ENCODE measurements around the gene ECHS1. TPM values are rescaled to one million over a fixed set of nuclear protein-coding genes. Genes with fewer than 3 reads are reported as not detected.

Gene ECHS1
- polyA plus RNA-seq, 1 donor from 2014 or later, result 122 TPM

GRCh38 chr10:133334503-133335245 lies 38.5 kb downstream of the ECHS1 start:
- Histone ChIP-seq H3K9me3 (ENCODE audit: low read length) (peaks cover 5% of the 10 kb centered on the region), H3K27ac (ENCODE audit: low read length) (no peak overlapping the region), H3K36me3 (ENCODE audit: insufficient read depth, low read length) (no peaks in the 10 kb centered on the region), H2AFZ (ENCODE audit: low read depth, low read length) (no peak overlapping the region), H3K4me3 (ENCODE audit: low read length) (peak overlapping the region; percentile 65), H3K27me3 (ENCODE audit: insufficient read depth, low read depth, low read length) (peaks cover 26% of the 10 kb centered on the region), H4K20me1 (ENCODE audit: insufficient read depth) (no peaks in the 10 kb centered on the region), H3K4me2 (ENCODE audit: low read length) (no peak overlapping the region), H3K79me2 (replicated peaks; ENCODE audit: insufficient read depth, low read length) (no peaks in the 10 kb centered on the region), H3F3A (ENCODE audit: insufficient read depth, low read length, poor library complexity, severe bottlenecking) (no peaks in the 10 kb centered on the region), H3K9me2 (ENCODE audit: insufficient read depth, low read length) (no peaks in the 10 kb centered on the region), H3K9ac (ENCODE audit: low read length) (no peak overlapping the region)
- TF ChIP-seq REST (IDR thresholded peaks at IDR 0.05; ENCODE audit: borderline replicate concordance) (no peak), SMC3 (conservative IDR thresholded peaks at IDR 0.05; ENCODE audit: poor library complexity) (no peak), POLR2AphosphoS5 (IDR thresholded peaks at IDR 0.05) (no peak), MXI1 (conservative IDR thresholded peaks at IDR 0.05; ENCODE audit: poor library complexity, severe bottlenecking) (no peak), TAF1 (IDR thresholded peaks at IDR 0.05; ENCODE audit: low read depth) (no peak), EP300 (conservative IDR thresholded peaks at IDR 0.05; ENCODE audit: poor library complexity, severe bottlenecking) (no peak), RAD21 (conservative IDR thresholded peaks at IDR 0.05) (no peak), EZH2 (IDR thresholded peaks at IDR 0.05; ENCODE audit: borderline replicate concordance, insufficient read depth, low read length, poor library complexity, severe bottlenecking) (no peak)
- TF ChIP-seq, protein P1, sequence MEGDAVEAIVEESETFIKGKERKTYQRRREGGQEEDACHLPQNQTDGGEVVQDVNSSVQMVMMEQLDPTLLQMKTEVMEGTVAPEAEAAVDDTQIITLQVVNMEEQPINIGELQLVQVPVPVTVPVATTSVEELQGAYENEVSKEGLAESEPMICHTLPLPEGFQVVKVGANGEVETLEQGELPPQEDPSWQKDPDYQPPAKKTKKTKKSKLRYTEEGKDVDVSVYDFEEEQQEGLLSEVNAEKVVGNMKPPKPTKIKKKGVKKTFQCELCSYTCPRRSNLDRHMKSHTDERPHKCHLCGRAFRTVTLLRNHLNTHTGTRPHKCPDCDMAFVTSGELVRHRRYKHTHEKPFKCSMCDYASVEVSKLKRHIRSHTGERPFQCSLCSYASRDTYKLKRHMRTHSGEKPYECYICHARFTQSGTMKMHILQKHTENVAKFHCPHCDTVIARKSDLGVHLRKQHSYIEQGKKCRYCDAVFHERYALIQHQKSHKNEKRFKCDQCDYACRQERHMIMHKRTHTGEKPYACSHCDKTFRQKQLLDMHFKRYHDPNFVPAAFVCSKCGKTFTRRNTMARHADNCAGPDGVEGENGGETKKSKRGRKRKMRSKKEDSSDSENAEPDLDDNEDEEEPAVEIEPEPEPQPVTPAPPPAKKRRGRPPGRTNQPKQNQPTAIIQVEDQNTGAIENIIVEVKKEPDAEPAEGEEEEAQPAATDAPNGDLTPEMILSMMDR (IDR thresholded peaks at IDR 0.05; ENCODE audit: poor library complexity, severe bottlenecking), result no peak

- H3F3A ChIP-seq (ENCODE audit: insufficient read depth, low read length, poor library complexity, severe bottlenecking), result no peaks in the 10 kb centered on the region
- no peak overlapping the region for H2AFZ ChIP-seq (ENCODE audit: low read depth, low read length)
- H3K9me3 ChIP-seq (ENCODE audit: low read length), result peaks cover 5% of the 10 kb centered on the region
- H3K9ac ChIP-seq (ENCODE audit: low read length), result no peak overlapping the region
- H3K9me2 ChIP-seq (ENCODE audit: insufficient read depth, low read length), result no peaks in the 10 kb centered on the region
- no peak for TF ChIP-seq EP300 (conservative IDR thresholded peaks at IDR 0.05; ENCODE audit: poor library complexity, severe bottlenecking)
- no peak for TF ChIP-seq REST (IDR thresholded peaks at IDR 0.05; ENCODE audit: borderline replicate concordance)
- no peak for TF ChIP-seq MXI1 (conservative IDR thresholded peaks at IDR 0.05; ENCODE audit: poor library complexity, severe bottlenecking)
- TF ChIP-seq RAD21 (conservative IDR thresholded peaks at IDR 0.05), result no peak
- no peak for TF ChIP-seq TAF1 (IDR thresholded peaks at IDR 0.05; ENCODE audit: low read depth)
- TF ChIP-seq, protein P1 (IDR thresholded peaks at IDR 0.05; ENCODE audit: poor library complexity, severe bottlenecking), result no peak
- no peak for TF ChIP-seq EZH2 (IDR thresholded peaks at IDR 0.05; ENCODE audit: borderline replicate concordance, insufficient read depth, low read length, poor library complexity, severe bottlenecking)
- TF ChIP-seq SMC3 (conservative IDR thresholded peaks at IDR 0.05; ENCODE audit: poor library complexity), result no peak
- no peak overlapping the region for H3K27ac ChIP-seq (ENCODE audit: low read length)
- H3K4me3 ChIP-seq (ENCODE audit: low read length), result no peak overlapping the region
- H3K27me3 ChIP-seq (ENCODE audit: insufficient read depth, low read depth, low read length), result peaks cover 26% of the 10 kb centered on the region
- no peaks in the 10 kb centered on the region for H3K36me3 ChIP-seq (ENCODE audit: insufficient read depth, low read length)
- H3K4me2 ChIP-seq (ENCODE audit: low read length), result no peak overlapping the region
- no peaks in the 10 kb centered on the region for H3K79me2 ChIP-seq (replicated peaks; ENCODE audit: insufficient read depth, low read length)
- no peaks in the 10 kb centered on the region for H4K20me1 ChIP-seq (ENCODE audit: insufficient read depth)
Measured at GRCh38 chr10:133332936-133333699, 40.0 kb downstream of the ECHS1 start.

Measured in neural cell (in vitro differentiated cells).